Brain microvascular endothelial cell (primary cell): ENCODE data around the gene TNPO1.

ENCODE experiments used
- DNase-seq: peaks from one replicate; pipeline ENCODE4 v3.0.0-alpha.2; 2020
- H3K27ac ChIP-seq: fragments of 250-450 bp; sonication (Bioruptor Pico); 2 replicates; pipeline ENCODE4 v1.5.1; 2020; ENCODE audit warnings: mild to moderate bottlenecking, moderate library complexity
- H3K27me3 ChIP-seq: fragments of 250-450 bp; sonication (Bioruptor Pico); replicated peaks from 2 replicates; pipeline ENCODE4 v1.5.1; 2020; ENCODE audit warnings: mild to moderate bottlenecking
- H3K36me3 ChIP-seq: fragments of 250-450 bp; sonication (Bioruptor Pico); replicated peaks from 2 replicates; pipeline ENCODE4 v1.5.1; 2020; ENCODE audit warnings: mild to moderate bottlenecking
- H3K4me3 ChIP-seq: 2 replicates; pipeline ENCODE4 v1.5.1; 2011; ENCODE audit warnings: low read depth, mild to moderate bottlenecking, control low read depth, low read length, moderate library complexity
- CTCF ChIP-seq: IDR thresholded peaks from 2 replicates; pipeline ENCODE4 v1.5.1; 2011; ENCODE audit warnings: low read depth, mild to moderate bottlenecking, moderate library complexity, low read length, control low read depth, inconsistent platforms; ENCODE audit errors: missing control alignments
- in situ Hi-C: cut with HindIII; loops from 2 replicates; pipeline ENCODE4 v1.10.0; 2017; ENCODE audit warnings: low sequenced_read_pairs, low pct_ligation_motif_present

Gene TNPO1

DNA sequence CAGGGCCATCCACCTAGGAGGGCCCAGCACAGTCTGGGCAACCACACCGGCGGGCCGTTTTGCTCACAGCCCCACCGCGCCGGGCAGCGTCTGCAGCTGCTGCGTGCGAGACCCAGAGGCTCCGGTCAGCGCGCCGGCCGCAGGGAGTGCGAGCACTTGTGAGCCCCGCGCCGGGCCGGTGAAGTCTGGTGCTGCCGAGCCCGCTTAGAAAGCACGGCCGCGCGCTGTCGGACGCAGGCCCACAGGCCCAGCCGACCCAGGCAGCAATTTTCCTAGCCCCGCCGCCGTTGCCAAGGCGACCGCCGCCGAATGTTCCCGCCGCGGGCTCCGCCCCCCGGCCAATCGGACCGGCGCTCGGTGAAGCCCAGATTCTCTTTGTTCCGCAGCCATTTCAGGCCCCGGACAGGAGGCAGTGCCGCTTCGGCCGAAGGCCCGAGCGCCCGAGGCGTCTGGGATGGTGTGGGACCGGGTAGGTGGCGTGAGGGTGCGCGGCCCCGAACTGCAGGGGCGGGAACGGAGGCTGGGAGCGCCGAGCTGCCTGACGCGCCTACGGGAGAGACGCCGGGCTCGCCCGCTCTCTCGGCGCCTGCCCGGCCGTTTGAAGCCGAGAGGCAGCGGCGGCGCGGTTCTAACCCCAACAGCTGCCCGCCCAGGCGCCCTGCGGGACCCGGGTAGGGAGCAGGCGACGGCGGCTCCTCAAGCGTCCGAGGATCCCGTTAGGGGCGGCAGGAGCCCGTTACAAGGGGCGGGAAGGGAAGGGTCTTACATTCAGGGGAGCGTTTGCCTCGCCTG, at the start of gene TNPO1:
TSS of gene TNPO1 (plus strand) at position 378 of the 792 bp plus-strand sequence. CDS start at position 455, 77 bp downstream.
- in situ Hi-C loops, result no loop called here
- DNase-seq, result peak; percentile 90
- Histone ChIP-seq H3K36me3 (no peaks in the 10 kb centered on the region), H3K4me3 (peak within 1 kb of the TSS; percentile 65), H3K27ac (peak within 1 kb of the TSS; percentile 94), H3K27me3 (no peaks in the 10 kb centered on the region)
- TF ChIP-seq CTCF, result no peak

DNA sequence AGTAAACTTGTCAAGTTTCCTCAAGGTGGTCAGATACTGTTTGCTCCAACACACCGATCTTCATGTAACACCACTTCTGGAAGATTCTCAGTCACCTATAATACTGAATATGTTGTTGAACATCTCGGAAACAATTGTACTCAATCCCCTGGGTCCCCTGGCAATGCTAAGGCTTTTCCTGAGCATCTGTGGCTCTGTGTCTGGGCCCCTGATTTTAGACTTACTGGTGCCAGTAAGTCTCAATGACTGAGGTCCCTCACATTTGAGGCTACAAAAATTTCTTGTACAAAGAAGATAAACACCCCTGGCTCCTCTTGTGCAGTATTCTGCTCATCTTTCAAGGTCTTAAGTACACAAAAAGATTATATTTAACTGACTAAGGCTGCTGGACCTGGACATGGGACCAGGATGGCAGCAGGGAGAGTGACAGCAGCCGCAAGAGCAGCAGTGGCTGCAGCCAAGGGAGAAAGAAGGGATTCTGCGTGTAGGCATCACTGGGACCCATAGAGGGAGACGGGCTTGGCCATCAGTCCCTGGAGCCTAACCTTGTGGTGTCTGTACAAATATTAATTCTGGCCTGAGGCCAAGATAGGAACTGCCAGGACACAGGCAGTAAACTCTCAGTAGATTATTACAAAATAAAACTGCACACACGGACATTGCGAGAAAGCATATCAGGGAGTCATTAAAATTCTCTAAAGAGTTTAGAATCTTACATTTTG, 49.0 kb upstream of the TNPO1 start:
- no peaks in the 10 kb centered on the region for H3K27me3 ChIP-seq
- no peak overlapping the region for H3K4me3 ChIP-seq
- H3K36me3 ChIP-seq, result no peaks in the 10 kb centered on the region
- DNase-seq, result peak; percentile 57
- TF ChIP-seq CTCF, result peak; percentile 46
- in situ Hi-C loops, result no loop called here
- H3K27ac ChIP-seq, result no peak overlapping the region

GRCh38 chr5:72770266-72770665, 46.2 kb upstream of the TNPO1 start:
- DNase-seq, result no peak
- TF ChIP-seq CTCF, result no peak
- Histone ChIP-seq H3K27ac (no peak overlapping the region), H3K4me3 (no peak overlapping the region), H3K36me3 (no peaks in the 10 kb centered on the region), H3K27me3 (no peaks in the 10 kb centered on the region)
- in situ Hi-C loops, result no loop called here

GRCh38 chr5:72776684-72777083, 39.8 kb upstream of the TNPO1 start:
- Histone ChIP-seq H3K27ac (no peak overlapping the region), H3K27me3 (no peaks in the 10 kb centered on the region), H3K4me3 (no peak overlapping the region), H3K36me3 (no peaks in the 10 kb centered on the region)
- no peak for TF ChIP-seq CTCF
- DNase-seq, result no peak
- in situ Hi-C loops, result no loop called here

- no peak overlapping the region for H3K27ac ChIP-seq
- DNase-seq, result no peak
- H3K27me3 ChIP-seq, result no peaks in the 10 kb centered on the region
- no peaks in the 10 kb centered on the region for H3K36me3 ChIP-seq
- in situ Hi-C loops, result no loop called here
- no peak overlapping the region for H3K4me3 ChIP-seq
- TF ChIP-seq CTCF, result no peak
Measured at GRCh38 chr5:72779520-72779919, 36.9 kb upstream of the TNPO1 start.

- no peak overlapping the region for H3K4me3 ChIP-seq
- in situ Hi-C loops, result no loop called here
- no peaks in the 10 kb centered on the region for H3K36me3 ChIP-seq
- no peak for TF ChIP-seq CTCF
- H3K27me3 ChIP-seq, result no peaks in the 10 kb centered on the region
- H3K27ac ChIP-seq, result no peak overlapping the region
- no peak for DNase-seq
Measured at GRCh38 chr5:72783354-72783753, 33.1 kb upstream of the TNPO1 start.
